GM12874 (cell line): Measurements from ENCODE around the gene MARVELD1.

Experiments
- CTCF ChIP-seq: IDR thresholded peaks from 2 replicates; pipeline ENCODE4 v1.5.1; 2011; ENCODE audit warnings: low read depth, mild to moderate bottlenecking, control low read depth, low read length, moderate library complexity; ENCODE audit not compliant: insufficient read depth

Gene MARVELD1

GRCh38 chr10:97711640-97712572 lies 1.6 kb upstream of the MARVELD1 start:
- TF ChIP-seq CTCF: no peak

- peak; percentile 55 for TF ChIP-seq CTCF
Measured at GRCh38 chr10:97713826-97714400, 383 bp downstream of the MARVELD1 start.

- no peak for TF ChIP-seq CTCF
Measured at GRCh38 chr10:97714401-97715258, 1.1 kb downstream of the MARVELD1 start.

- no peak for TF ChIP-seq CTCF
Measured at GRCh38 chr10:97715259-97715874, 1.8 kb downstream of the MARVELD1 start.

GRCh38 chr10:97717627-97718026 lies 4.1 kb downstream of the MARVELD1 start:
- no peak for TF ChIP-seq CTCF

GRCh38 chr10:97718178-97718577 lies 4.6 kb downstream of the MARVELD1 start:
- TF ChIP-seq CTCF: no peak
